ENCODE results near the gene TMPRSS7. TPM values are rescaled to one million over a fixed set of nuclear protein-coding genes. Genes with fewer than 3 reads are reported as not detected.
A peak's percentile ranks its signal among the peaks of the same experiment; 100 is the strongest.

TMPRSS7 gene
- polyA plus RNA-seq, 3 donors, result not detected

GRCh38 chr3:111989061-111989678, 45.4 kb upstream of the TMPRSS7 start:
- TF ChIP-seq CTCF (IDR thresholded peaks at IDR 0.05), result peak; percentile 85
- H3K4me3 ChIP-seq (replicated peaks in 1 of 3; ENCODE audit: low read depth in 2 of 3, low read length in 3 of 3), result no peak overlapping the region
- peak in 2 of 3 donors; percentile 30 to 38 for DNase-seq
- peaks cover 62 to 85% of the 10 kb centered on the region in 2 donors for H3K36me3 ChIP-seq (replicated peaks in 1 of 2; ENCODE audit: control insufficient read depth in 1 of 2, insufficient read depth in 2 of 2, low read length in 2 of 2)
- no CpG with 5 or more reads among the region's 3 CpGs for WGBS (ENCODE audit: insufficient coverage)
- Mint-ChIP-seq H3K36me3 (peaks cover 57 to 62% of the 10 kb centered on the region in 2 donors), H3K27me3 (ENCODE audit: low read depth in 3 of 3) (no peaks in the 10 kb centered on the region), H3K4me1 (peaks cover 6% of the 10 kb centered on the region), H3K27ac (peak overlapping the region in 1 of 7 donors; percentile 0), H3K4me3 (no peak overlapping the region), H3K9me3 (no peaks in the 10 kb centered on the region)
- no peak overlapping the region for H3K27ac ChIP-seq (ENCODE audit: low read depth in 1 of 2, low read length in 2 of 2)
- intact Hi-C loops (cut with micrococcal nuclease), result no loop called here
- peaks cover 62% of the 10 kb centered on the region for H4K20me1 ChIP-seq (ENCODE audit: insufficient read depth, low read length)
- H3K4me2 ChIP-seq (replicated peaks; ENCODE audit: extremely low read depth, low read length, poor library complexity, severe bottlenecking), result no peak overlapping the region
- H3K79me2 ChIP-seq (ENCODE audit: insufficient read depth, low read length), result peaks cover 32% of the 10 kb centered on the region
- H3K9me3 ChIP-seq (replicated peaks in 1 of 2; ENCODE audit: control insufficient read depth in 1 of 2, insufficient read depth in 1 of 2, low read length in 2 of 2), result no peaks in the 10 kb centered on the region
- H3K27me3 ChIP-seq (ENCODE audit: control insufficient read depth in 2 of 2, insufficient read depth in 2 of 2, low read length in 2 of 2), result no peaks in the 10 kb centered on the region
- H2AFZ ChIP-seq (ENCODE audit: insufficient read depth, low read depth, low read length, poor library complexity, severe bottlenecking), result no peak overlapping the region
- H3K9ac ChIP-seq (ENCODE audit: insufficient read depth, low read length, poor library complexity, severe bottlenecking), result no peak overlapping the region
- no peaks in the 10 kb centered on the region for H3K4me1 ChIP-seq (ENCODE audit: control insufficient read depth in 1 of 2, insufficient read depth in 2 of 2, low read length in 2 of 2)

GRCh38 chr3:111993038-111993437, 41.5 kb upstream of the TMPRSS7 start:
- H3K79me2 ChIP-seq (ENCODE audit: insufficient read depth, low read length), result peaks cover 7% of the 10 kb centered on the region
- H3K9me3 ChIP-seq (replicated peaks in 1 of 2; ENCODE audit: control insufficient read depth in 1 of 2, insufficient read depth in 1 of 2, low read length in 2 of 2), result no peaks in the 10 kb centered on the region
- H3K27me3 ChIP-seq (ENCODE audit: control insufficient read depth in 2 of 2, insufficient read depth in 2 of 2, low read length in 2 of 2), result peaks cover 0 to 7% of the 10 kb centered on the region in 2 donors
- no CpG with 5 or more reads among the region's 2 CpGs for WGBS (ENCODE audit: insufficient coverage)
- H4K20me1 ChIP-seq (ENCODE audit: insufficient read depth, low read length), result peaks cover 26% of the 10 kb centered on the region
- H3K4me2 ChIP-seq (replicated peaks; ENCODE audit: extremely low read depth, low read length, poor library complexity, severe bottlenecking), result no peak overlapping the region
- Mint-ChIP-seq H3K4me1 (no peaks in the 10 kb centered on the region), H3K4me3 (no peak overlapping the region), H3K36me3 (peaks cover 30 to 33% of the 10 kb centered on the region in 2 donors), H3K9me3 (peaks cover 0 to 2% (median 0%) of the 10 kb centered on the region in 7 donors), H3K27ac (no peak overlapping the region), H3K27me3 (ENCODE audit: low read depth in 3 of 3) (peaks cover 7 to 9% (median 8%) of the 10 kb centered on the region in 3 donors)
- H3K4me3 ChIP-seq (replicated peaks in 1 of 3; ENCODE audit: low read depth in 2 of 3, low read length in 3 of 3), result no peak overlapping the region
- TF ChIP-seq CTCF (IDR thresholded peaks at IDR 0.05), result no peak
- no peak for DNase-seq
- intact Hi-C loops (cut with micrococcal nuclease), result no loop called here
- no peak overlapping the region for H3K9ac ChIP-seq (ENCODE audit: insufficient read depth, low read length, poor library complexity, severe bottlenecking)
- no peak overlapping the region for H3K27ac ChIP-seq (ENCODE audit: low read depth in 1 of 2, low read length in 2 of 2)
- no peaks in the 10 kb centered on the region for H3K4me1 ChIP-seq (ENCODE audit: control insufficient read depth in 1 of 2, insufficient read depth in 2 of 2, low read length in 2 of 2)
- H3K36me3 ChIP-seq (replicated peaks in 1 of 2; ENCODE audit: control insufficient read depth in 1 of 2, insufficient read depth in 2 of 2, low read length in 2 of 2), result peaks cover 44 to 48% of the 10 kb centered on the region in 2 donors
- H2AFZ ChIP-seq (ENCODE audit: insufficient read depth, low read depth, low read length, poor library complexity, severe bottlenecking), result no peak overlapping the region

Data from CD14-positive monocyte (primary cell).